Activated CD4-positive, alpha-beta T cell treated with anti-CD3 and anti-CD28 coated beads, Interleukin-2, Interleukin-6, amounts not matched to agents 100 ng/mL and 50 ng/mL, durations not matched to agents 16 hours and 8 hours (primary cell): Measurements from ENCODE around the gene DZIP3.
A peak's percentile ranks its signal among the peaks of the same experiment; 100 is the strongest.

Source experiments
- DNase-seq: peaks from one replicate; pipeline ENCODE4 v3.0.0-alpha.2; 2020

The DZIP3 gene

DNA sequence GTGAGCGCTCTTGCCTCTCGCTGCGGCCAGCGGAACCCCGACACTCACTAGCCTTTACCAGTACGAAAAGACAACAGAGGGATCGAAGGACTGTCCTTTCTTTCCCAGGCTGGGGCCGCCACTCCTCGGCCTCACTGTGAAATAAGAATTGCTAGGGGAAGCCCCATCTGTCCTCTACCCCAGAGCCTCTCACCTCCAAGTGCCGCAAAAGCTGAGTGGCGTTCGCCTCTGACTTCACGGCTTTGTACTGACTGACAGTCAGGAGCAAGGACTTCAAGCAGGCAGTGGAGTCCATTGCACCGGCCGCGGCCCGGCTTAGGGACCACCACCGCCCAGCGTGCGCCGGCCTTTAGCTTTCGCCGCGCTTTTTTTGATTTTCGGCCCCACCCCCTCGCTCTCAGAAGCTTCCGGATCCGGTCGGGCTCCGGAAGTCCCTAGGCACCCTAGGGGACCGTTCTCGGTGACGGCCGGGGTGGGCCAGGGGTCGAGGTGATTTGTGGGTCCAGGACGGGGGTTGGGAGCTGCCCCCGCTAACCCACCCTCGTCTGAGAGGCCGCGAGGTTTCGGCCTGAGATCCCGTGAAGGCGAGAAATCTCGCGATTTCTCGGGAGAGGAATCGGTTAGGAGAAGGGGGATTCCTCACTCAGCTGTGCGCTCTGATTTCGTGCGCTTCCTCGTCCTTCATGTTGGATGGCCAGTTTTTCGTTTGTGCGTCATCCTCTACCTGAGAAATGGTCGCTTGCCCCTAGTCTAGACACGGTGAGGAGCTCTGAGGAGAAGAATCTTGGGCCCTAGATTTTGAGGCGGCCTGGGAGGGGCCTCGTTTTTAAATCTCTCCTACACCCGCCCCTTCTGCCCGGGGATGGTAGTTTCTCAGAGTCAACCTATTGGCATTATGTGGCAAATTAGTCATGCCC lies at the start of gene DZIP3, which contains the start of gene CIP2A:
Gene DZIP3 (plus strand): TSS at position 642 of the 917 bp plus-strand sequence. CDS start 15,685 bp downstream, outside the sequence.
Gene CIP2A (minus strand): TSS at position 358 of the 917 bp plus-strand sequence. CDS start 63 bp downstream, at position 295.
- peak; percentile 94 for DNase-seq

DNA sequence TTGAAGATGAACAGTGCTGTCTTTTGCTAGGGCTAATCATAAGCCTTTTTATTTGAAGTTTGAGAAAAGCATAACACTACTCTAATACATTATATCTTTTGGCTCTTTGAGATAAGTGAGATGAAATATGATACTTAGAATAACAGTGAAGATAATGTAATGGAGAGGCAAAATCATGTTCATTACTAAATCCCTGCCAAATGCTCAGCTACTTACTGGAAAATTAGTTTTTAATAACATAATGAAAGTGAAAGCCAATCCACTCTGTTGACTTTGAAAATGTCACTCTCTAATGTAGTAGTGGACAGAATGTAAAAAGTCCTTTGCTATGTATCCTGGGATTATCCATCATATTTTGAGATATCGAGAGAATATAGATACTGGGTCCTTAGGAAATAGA lies 43.3 kb upstream of the DZIP3 start:
- no peak for DNase-seq

DNA sequence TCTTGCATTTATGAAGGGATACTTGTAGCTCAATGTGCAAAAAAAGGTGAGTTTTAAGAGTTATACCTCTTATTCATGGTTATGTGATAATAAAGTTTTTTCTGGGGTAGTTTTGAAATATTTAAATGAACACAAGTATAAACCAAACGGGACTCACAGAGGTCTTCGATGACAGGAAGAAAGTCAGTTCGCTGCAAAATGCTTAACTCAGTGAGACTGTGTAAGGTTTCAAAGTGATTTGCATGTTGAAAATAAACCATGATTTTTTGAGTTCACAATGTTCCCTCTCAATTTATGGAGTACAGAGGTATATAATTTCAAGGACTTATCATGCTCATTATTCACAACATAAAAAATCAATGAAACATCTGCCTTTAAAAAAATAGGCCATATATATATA lies 42.8 kb upstream of the DZIP3 start:
- DNase-seq: no peak

DNA sequence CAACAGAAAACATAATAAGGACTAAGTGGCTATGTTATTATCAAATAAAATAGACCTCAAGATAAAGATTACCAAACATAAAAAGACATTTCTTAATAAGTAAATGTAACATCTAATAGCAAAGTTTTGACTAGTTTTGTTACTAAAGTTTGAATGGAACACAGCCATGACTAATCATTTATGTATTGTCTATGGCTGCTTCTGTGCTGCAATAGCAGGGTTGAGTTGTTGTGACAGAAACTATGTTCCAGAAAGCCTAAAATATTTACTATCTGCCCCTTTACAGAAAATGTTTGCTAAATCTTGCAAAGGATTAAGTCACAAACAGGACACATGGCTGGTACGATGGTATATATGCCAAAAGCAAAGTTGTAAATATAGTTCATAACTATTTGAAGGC lies 41.2 kb upstream of the DZIP3 start:
- DNase-seq: no peak

DNA sequence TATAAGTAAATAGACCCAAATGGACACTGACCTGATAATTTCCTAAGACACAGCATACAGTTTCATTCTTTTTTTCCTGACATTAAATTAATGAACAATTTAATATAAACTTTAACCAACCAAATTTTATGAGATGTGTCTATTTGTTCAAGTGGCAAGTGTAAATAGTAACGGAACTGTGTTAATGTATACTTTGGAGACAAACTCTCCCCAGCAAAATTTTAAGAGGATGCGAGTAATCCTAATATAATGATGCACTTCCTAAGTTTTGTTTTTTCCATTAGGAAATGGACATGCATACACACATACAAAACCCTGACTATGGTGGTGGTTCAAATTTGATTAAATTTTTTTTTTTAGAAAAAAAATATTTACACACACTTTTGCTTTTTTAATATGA lies 40.6 kb upstream of the DZIP3 start:
- no peak for DNase-seq

GRCh38 chr3:108552267-108553159 lies 37.0 kb upstream of the DZIP3 start:
- DNase-seq: peak; percentile 27

- no peak for DNase-seq
Measured at GRCh38 chr3:108554229-108554628, 35.3 kb upstream of the DZIP3 start.

GRCh38 chr3:108554913-108555571 lies 34.5 kb upstream of the DZIP3 start:
- DNase-seq: no peak

DNA sequence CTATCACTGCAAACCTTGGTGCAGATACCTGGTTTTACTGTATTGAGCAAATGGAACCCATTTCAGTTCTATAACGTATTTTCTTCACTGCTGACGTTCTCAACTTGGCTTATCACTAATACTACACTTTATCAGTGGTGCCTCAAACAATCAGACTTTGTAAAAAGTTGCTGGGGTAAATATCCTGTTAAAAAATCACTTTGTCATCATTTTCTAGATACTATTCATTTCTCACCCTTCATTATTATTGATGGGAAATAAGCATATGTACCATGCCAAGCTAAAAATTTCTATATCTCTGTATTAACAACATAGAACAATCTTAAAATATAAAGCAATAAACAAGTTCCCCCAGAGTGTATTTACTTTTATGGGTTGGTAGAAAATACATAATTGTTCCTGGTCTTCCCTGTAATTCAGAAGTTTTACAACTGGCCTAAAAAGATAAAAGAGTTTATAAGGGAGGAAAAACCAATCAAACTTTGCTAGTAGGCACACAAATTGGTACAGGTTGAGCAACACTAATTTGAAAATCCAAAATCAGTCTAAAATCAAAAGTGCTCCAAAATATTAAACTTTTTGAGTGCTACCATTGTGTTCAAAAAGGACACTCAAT lies 33.4 kb upstream of the DZIP3 start:
- no peak for DNase-seq

DNA sequence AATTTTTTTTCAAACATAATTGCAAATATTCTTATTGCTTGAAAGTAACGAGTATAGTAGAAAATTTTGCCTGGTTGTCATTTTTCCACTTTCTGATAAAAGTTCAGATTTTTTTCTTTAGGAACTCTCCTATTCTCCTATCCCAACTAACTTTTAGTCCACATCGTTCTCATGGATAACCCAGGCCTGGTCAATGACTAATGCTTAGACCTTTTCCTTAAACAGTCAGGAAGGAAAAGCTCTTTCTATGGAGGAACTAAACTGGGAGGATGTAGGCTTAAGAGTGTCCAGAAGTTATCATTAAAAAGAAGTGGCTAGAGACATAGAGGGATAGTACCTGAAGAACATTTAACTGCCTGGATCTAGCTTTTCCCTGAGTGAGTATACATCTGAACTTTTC lies 27.0 kb upstream of the DZIP3 start:
- DNase-seq: no peak

- no peak for DNase-seq
Measured at GRCh38 chr3:108564564-108564963, 25.0 kb upstream of the DZIP3 start.

DNA sequence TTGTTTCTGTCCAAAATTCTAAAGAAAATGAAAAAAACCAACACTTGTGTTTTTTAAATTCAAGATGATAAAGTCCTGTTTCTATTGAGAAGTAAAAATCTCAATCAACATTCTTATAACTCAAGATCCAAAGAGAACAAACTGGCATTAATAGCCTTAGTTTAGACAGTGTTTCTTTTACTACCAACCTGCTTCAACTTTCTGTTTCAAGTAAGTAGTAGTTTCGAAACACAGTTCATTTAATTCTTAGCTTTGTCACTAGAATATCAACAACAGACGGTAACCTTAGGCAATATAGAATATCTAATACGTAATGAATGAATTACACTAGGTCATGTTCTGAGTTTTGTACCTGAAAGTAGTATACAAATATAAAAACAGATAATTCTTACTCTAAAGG lies 24.0 kb upstream of the DZIP3 start:
- DNase-seq: no peak

GRCh38 chr3:108566599-108566998 lies 22.9 kb upstream of the DZIP3 start:
- DNase-seq: peak; percentile 25

DNA sequence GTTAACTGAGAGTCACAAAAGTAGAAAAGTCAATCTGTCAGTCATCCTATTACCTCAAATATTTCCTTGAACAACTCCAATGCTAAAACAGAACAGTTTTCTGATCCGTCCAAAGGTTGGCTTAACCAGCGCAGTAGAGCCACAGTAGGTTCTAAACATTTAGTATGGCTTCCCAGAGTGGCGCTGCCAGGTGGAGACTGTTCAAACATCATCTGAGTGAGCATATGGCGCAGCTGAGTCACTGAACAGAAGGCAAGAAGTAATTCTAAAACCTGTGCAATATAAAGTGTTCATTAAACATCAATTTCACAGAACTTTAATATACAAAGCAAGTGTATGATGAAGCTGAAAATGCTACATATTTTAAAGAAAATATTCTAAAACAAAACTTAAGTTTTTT lies 20.2 kb upstream of the DZIP3 start:
- no peak for DNase-seq

GRCh38 chr3:108578064-108578463 lies 11.5 kb upstream of the DZIP3 start:
- no peak for DNase-seq

GRCh38 chr3:108588601-108589000 lies 921 bp upstream of the DZIP3 start:
- DNase-seq: peak; percentile 17

DNA sequence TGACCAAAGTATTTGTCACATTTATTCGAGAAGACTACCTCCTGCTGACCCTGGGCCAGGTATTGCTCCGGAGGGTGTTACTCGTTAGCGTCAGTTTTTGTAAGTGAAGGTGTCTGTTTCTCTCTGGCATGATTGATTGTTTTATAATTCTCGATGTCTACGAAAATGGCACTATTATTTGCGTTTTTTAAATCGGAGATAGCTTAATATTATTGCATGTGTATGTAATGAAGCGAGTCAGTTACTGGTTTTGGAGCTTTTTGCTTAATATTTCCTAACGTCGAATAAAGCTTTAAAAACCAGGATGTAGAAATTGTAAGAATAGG lies 439 bp downstream of the DZIP3 start:
- DNase-seq: no peak

GRCh38 chr3:108590460-108590859 lies 938 bp downstream of the DZIP3 start:
- no peak for DNase-seq

GRCh38 chr3:108595321-108595720 lies 5.8 kb downstream of the DZIP3 start:
- no peak for DNase-seq

GRCh38 chr3:108598375-108598774 lies 8.9 kb downstream of the DZIP3 start:
- DNase-seq: no peak

- DNase-seq: peak; percentile 65
Measured at GRCh38 chr3:108599677-108600409, 10.3 kb downstream of the DZIP3 start.
